LoVo (cell line): Measurements from ENCODE around the gene SLC29A2.
A peak's percentile ranks its signal among the peaks of the same experiment; 100 is the strongest.

Experiments used
- DNase-seq: peaks from one replicate; pipeline ENCODE4 v3.0.0-alpha.2; 2016; ENCODE audit warnings: low spot score

The SLC29A2 gene

DNA sequence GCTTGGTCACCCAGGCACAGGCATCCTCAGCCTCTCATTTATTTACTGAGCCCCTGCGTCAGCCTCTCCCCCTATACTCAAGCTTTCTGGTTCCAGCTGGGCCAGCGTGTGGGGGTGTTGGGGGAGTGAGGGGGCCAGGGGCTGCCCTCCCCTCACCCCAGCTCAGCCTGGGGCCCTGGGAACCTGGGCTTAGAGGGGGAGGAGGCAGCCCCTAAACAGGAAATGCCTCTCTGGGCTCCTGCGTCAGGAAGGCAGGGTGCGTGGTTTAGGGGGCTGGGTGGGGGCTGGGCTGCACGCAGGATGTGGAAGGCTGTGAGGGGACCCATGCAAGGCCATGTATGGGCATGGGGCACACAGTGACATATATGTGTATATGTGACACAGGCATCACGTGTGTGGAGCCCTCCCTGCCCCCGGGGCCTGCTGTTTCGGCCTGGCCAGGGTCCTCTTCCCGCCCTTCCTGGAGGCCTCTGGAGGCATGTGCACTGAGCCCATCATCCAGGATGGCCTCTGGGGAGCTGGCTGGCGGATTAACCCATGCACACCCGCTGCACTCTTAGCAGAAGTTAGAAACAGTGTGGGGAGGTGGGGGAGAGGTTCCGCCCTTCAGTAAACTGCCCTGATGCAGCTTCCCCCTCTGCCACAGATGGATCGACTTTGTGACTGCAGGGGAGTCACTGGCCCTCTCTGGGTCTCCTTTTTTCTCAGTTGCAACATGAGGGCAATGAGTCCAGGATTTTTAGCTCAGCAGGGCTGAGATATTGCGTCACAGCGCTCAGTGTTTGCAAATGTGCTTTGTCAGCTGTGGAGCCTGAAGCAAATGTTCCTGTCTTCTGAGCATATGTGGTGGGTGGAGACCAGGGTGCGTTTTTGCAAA lies 53.6 kb downstream of the SLC29A2 start:
- no peak for DNase-seq

DNA sequence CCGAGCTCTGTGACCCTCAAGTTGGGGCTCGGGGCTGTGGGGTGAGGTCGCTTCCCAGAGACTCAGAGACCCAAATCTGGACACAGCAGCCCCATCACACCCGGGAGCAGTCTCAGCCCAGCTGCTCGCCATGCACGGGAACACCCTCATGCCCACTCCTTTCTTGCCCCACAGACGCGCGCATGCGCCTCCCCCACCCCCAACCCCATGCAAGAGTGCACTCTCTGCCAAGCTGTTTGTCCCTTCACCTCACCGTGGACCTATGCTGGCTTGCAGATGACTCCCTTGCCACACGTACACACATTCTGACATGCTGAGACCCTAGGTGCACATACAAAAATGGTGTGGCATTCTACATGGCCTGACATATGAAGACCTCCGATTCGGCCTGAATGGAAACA lies 54.2 kb downstream of the SLC29A2 start:
- DNase-seq: no peak

DNA sequence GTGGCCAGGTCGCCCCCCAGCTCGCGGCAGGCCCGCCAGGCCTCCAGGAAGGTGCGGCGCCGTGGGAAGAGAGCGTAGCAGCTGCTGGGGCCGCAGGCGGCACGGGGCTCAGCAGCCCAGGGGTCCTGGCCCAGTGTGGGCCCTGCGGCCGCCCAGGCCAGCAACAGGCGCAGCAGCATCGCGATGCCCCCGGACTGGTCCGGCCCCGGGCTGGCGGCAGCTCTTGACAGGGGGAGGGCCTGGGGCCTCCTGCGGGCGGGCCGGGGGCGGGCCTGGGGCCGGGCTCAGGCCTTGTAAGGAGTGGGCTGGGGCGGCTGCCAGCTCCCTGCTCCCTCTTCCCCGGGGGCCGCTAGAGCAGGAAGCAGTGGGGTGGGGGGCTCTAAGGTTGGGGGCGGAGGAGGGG lies 54.7 kb downstream of the SLC29A2 start, which contains the start of gene CD248:
CD248 (minus strand) TSS at position 196 of the 403 bp plus-strand sequence; CDS start at position 179, 17 bp downstream.
- DNase-seq: no peak

DNA sequence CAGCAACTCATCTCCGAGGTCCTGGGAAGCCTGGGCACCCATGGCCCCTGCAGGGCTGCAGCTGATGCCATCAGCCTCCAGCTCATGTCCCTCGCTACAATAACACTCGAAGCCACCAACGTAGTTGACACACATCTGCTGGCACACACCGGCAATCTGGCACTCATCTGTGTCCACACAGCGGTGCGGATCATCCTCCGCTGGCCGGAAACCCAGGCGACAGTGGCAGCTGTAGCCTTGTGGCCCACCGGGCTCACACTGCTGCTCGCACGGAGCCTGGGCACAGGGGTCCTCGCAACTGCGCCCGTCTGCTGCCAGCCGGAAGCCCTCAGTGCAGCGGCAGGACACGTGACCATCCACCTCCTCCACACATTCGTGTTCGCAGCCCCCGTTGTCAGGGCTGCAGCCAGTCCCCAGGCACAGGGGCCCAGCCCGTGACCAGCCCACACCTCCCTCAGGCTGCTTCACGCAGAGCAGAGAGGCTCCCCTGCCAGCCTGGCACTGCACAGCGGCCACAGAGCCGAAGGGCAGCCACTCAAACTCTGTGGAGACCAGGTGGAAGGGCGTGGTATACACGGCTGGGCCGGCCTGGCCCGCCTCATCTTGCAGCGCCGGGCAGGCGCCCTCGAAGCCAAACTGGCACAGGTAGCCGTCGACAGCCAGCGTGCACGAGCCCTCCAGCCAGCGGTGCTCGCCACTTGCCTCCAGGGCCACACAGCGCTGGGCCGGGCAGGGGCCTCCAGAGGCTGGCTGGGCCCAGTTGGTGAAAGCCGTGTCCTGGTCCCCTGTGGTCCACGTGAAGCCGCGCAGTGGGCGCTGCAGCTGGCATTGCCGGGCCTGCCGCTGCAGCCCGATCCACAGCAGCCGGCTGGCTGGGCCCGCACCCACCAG lies 55.4 kb downstream of the SLC29A2 start:
- no peak for DNase-seq

DNA sequence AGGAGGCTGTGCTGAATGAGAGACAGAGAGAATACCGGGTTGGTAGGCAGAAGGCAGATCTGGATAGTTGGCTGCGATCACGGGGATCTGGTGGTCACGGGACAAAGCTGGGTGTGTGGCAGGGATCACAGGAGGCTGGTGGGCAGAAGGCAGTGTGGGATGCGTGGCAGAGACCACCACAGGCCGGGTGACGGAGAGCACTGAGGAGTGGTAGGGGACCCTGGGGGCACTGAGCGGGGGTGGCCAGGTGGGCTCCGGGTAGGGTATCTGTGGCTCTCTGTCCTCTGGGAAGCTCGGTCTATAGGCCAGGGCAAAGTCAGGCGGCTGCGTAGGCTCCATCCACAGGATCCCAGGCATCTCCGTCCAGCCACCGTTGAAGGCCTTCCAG lies 56.1 kb downstream of the SLC29A2 start:
- no peak for DNase-seq

DNA sequence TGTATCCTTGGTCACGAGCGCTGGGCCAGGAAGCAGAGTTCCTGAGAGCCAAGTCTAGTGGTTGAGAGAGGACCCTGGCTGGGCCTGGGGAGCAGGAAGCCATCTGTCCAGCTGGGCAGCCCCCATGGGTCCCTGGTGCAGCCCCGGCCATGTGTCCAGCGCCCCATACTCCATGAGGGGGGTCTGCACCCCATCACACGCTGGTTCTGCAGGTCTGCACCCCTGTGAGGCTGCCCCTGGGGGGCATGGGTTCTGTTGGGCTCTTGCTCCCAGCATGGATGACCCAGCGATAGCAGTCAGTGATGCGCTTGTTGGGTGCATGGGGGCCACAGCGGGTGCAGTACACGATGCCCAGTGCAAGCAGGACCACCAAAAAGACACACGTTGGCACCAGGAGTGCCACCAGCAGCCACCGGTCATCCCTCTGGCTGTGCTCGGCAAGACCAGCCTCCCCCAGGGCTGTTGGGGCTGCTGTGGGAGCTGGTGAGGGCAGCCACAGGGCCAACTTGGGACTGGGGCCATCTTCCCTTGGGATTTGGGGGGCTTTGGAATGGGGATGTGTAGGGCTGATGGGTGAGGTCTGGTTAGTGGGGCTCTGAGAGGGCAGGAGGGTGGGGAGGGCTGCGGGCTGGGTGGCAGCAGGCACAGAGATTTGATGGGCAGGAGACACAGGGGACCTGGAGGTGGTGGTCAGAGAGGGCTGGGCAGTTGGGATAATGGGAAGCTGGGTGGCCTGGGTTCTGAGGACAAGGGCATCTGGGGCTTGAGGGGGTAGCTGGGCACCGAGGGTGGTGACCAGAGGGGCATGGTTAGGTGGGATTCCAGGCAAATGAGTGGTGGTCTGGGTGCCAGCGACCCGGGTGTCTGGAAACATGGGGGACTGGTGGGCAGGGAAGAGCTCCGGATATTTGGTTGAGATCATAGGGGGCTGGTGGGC lies 56.7 kb downstream of the SLC29A2 start:
- DNase-seq: no peak

DNA sequence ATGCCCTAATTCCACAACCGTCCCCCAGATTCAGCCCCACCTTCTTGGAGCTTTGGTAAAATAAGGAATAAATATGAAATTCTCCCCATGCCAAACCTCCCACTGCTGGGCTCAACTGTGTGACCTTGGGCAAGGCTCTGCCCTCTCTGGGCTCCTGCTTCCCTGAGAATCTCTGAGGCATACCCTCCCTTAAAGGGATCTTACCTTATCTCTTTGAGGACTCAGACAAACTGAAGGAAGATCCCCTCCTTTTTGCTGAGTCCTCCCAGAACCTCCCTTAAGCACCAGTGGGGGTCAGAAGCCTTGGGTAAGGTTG lies 57.4 kb downstream of the SLC29A2 start:
- DNase-seq: no peak

DNA sequence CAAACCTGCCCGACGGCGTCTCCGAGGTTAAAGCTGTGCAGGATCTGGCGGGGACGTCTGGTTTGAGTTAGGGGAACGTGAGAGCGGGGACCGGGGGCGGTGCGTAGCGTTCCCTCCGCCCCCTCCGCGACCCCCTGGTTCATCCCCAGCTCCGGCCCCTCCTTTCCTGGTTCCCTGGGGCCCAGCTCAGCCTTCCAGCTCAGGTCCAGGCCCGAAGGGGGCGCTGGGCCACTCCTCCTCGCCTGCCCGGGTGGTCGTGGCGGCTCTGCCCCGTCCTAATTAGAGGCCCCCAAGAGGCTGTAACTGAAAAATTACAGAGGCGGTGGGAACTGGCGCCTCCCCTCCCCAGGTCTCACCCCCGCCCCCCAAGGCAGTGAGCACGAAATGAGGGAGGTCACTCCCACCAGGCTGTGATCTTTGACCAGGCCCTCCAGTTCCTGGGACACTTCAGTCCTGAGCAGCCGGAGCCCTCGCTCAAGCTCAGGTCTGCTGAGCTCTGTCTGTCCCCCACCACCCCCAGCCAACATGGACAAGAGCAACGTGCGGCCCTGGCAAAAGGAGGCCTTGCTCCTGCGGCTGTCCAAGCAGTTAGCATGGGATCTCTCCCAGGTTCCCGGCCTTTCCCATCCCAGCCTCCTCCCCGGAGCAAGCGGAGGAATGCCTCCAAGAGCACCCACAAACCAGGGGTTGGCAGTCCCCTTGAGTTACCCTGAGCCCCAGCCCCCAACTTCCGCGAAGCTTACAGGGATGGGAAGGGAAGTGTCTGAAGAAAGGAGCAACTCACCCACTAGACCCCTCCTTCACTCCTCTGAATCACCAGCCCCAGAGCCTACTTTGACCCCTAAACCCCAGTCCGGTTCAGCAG lies 58.0 kb downstream of the SLC29A2 start:
- no peak for DNase-seq

DNA sequence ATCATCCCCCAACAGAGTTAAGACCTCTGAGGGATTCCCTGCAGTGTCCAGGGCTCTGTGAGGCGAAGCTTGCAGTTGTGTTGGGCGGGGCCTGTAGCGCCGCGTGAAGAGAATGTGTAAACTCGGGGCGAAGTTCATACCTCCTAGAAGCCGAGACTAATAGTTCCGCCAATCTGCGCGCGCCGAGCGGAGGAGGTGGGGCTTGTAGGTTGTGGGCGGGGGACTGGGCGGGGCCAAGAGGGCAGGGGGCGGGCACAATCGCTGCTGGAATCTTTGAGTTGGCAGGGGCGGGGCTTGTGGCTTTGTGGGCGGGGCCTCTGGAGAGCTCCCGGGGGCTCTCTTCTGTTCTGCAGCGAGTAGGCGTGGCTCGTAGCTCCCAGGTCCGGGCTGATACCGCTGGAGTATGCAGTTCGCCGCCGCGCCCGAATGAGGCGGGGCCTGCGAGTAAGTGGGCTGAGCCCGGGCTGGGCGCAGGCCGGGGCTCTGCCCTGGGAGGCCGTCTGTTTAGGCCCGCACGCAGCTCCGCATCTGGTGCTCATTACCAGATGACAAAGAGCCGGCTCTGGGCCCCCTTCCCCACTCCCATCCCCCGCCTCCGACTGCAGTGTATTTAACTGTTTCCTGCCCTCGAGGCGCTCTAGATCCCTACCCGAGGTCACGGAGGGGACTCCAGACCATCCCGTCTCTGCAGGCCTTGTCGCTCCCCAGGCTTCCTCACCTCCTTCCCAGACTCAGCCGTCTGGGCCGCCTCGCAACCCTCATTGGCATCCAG lies 58.8 kb downstream of the SLC29A2 start:
- peak; percentile 99 for DNase-seq
